Measurements from ENCODE around the gene HOXA2.

The HOXA2 gene

DNA sequence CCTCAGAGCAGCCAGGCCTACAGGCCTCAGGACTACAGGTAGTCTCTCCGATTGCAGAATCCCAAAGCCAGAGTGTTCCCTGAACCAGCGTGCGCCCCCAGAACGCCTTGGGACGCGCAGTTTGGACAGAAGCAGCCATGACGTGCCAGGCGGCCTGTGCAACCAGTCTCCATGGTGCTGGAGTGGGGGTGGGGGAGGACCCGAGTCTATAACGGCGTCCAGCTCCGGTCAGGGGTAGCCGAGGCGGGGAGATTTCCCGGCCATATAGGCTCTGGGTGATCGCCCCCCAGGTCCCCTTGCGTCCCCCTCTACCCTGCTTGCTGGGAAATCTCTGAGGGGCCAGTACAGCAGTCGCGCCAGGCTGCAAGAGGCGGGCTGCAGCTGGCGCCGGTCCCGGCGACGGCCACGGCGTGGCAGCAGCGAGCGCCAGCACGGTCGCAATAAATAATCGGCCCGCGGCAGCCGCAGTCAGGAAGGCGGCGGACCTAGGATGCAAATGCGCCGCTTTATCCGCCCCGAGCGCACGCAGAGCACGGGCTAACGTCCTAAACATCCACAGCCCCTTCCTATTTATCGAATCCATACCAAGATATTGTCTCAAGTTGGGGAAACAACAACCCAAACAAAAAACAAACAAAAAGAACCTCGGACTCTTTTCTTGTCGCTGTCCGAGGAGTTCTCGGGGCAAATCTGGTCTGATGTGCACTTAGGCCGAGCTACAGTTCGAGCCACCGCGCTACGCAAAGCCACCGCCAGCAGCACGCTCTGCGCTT is 48.3 kb upstream of the HOXA2 start (continued):
- TF ChIP-seq, protein P1, sequence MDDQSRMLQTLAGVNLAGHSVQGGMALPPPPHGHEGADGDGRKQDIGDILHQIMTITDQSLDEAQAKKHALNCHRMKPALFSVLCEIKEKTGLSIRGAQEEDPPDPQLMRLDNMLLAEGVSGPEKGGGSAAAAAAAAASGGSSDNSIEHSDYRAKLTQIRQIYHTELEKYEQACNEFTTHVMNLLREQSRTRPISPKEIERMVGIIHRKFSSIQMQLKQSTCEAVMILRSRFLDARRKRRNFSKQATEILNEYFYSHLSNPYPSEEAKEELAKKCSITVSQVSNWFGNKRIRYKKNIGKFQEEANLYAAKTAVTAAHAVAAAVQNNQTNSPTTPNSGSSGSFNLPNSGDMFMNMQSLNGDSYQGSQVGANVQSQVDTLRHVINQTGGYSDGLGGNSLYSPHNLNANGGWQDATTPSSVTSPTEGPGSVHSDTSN (CRISPR knock-in tag; IDR thresholded peaks at IDR 0.05), result peak; percentile 60; the same call in 1 of the 2 replicates
- TF ChIP-seq ZBTB1 (tag by site-specific recombination; IDR thresholded peaks at IDR 0.05) (no peak), FEZF1 (tag by site-specific recombination; IDR thresholded peaks at IDR 0.05) (peak; percentile 20; the same call in 1 of the 2 replicates), ZNF239 (tag by site-specific recombination; IDR thresholded peaks at IDR 0.05) (no peak)
- TF ChIP-seq, protein P2, sequence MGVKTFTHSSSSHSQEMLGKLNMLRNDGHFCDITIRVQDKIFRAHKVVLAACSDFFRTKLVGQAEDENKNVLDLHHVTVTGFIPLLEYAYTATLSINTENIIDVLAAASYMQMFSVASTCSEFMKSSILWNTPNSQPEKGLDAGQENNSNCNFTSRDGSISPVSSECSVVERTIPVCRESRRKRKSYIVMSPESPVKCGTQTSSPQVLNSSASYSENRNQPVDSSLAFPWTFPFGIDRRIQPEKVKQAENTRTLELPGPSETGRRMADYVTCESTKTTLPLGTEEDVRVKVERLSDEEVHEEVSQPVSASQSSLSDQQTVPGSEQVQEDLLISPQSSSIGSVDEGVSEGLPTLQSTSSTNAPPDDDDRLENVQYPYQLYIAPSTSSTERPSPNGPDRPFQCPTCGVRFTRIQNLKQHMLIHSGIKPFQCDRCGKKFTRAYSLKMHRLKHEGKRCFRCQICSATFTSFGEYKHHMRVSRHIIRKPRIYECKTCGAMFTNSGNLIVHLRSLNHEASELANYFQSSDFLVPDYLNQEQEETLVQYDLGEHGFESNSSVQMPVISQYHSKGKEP (tag by site-specific recombination; IDR thresholded peaks at IDR 0.05), result 0 out of 2 replicates have a peak, but pooled peaks have one; percentile 24

DNA sequence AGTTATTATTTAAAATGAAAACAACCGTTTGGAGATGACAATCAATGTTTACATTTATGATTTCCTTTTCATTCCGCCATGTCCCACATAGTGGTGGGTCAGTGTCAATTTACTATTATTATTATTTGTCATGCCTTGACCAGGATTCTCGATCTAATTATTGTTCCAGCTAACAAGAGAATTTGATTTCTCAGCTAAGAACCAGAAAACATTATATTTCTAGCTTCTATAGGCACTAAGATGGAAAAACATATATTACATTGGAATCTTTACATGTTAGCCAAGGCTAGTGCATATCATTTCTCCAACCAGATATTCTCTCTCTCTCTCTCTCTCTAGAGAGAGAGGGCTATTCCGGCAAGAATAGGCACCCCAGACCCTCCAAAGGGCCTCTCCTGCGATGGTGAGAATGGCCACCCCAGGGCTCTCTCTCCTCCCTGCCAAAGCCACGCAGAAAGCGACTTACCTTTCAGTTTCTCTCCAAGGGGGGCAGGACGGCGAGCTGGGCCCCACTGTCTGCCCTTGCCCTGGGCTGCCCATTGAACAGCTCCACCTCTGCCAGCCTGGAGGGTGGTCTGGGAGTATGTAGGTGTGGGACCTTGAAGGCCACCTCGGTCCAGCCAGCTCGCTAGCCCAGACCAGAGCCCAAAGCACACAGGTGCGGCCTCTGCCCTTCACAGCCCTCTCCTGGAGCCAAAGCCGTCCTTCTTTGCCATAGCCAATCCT is 47.5 kb upstream of the HOXA2 start:
- CTCF ChIA-PET, result interaction anchor here (0.6 to 4.3 kb wide), 24 partner anchors 9 to 1303 kb away, joined by 3 to 50 read pairs (median 4); partner anchors contain the start of gene HOXA4
- peaks cover 0 to 48% of the 10 kb centered on the region in 2 experiments; a peak in 2 of 3 replicates for H3K36me3 ChIP-seq (ENCODE audit: control insufficient read depth in 2 of 2, insufficient read depth in 1 of 2, low read length in 2 of 2)
- TF ChIP-seq ZFP69B (tag by site-specific recombination; IDR thresholded peaks at IDR 0.05) (peak; percentile 69; the same call in 1 of the 2 replicates), ZNF600 (tag by site-specific recombination; IDR thresholded peaks at IDR 0.05) (0 out of 2 replicates have a peak, but pooled peaks have one; percentile 9), GLIS2 (tag by site-specific recombination; IDR thresholded peaks at IDR 0.05) (peak; percentile 45; the same call in 1 of the 2 replicates), ZNF624 (tag by site-specific recombination; IDR thresholded peaks at IDR 0.05) (no peak), ZBTB17 (tag by site-specific recombination; IDR thresholded peaks at IDR 0.05) (no peak), ZNF596 (tag by site-specific recombination; IDR thresholded peaks at IDR 0.05) (peak; percentile 89), GLIS1 (tag by site-specific recombination; IDR thresholded peaks at IDR 0.05) (peak; percentile 15; the same call in 1 of the 2 replicates), KLF9 (tag by site-specific recombination; IDR thresholded peaks at IDR 0.05; ENCODE audit: low read depth) (0 out of 2 replicates have a peak, but pooled peaks have one; percentile 14), ZIC2 (tag by site-specific recombination; IDR thresholded peaks at IDR 0.05) (0 out of 2 replicates have a peak, but pooled peaks have one; percentile 7), ZNF610 (tag by site-specific recombination; IDR thresholded peaks at IDR 0.05; ENCODE audit: borderline replicate concordance) (no peak), PRDM1 (tag by site-specific recombination; IDR thresholded peaks at IDR 0.05) (peak; percentile 46; the same call in 1 of the 2 replicates), OVOL3 (tag by site-specific recombination; IDR thresholded peaks at IDR 0.05) (no peak)
- TF ChIP-seq, protein P3, sequence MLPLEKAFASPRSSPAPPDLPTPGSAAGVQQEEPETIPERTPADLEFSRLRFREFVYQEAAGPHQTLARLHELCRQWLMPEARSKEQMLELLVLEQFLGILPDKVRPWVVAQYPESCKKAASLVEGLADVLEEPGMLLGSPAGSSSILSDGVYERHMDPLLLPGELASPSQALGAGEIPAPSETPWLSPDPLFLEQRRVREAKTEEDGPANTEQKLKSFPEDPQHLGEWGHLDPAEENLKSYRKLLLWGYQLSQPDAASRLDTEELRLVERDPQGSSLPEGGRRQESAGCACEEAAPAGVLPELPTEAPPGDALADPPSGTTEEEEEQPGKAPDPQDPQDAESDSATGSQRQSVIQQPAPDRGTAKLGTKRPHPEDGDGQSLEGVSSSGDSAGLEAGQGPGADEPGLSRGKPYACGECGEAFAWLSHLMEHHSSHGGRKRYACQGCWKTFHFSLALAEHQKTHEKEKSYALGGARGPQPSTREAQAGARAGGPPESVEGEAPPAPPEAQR (tag by site-specific recombination; IDR thresholded peaks at IDR 0.05), result no peak
- TF ChIP-seq, protein P4, sequence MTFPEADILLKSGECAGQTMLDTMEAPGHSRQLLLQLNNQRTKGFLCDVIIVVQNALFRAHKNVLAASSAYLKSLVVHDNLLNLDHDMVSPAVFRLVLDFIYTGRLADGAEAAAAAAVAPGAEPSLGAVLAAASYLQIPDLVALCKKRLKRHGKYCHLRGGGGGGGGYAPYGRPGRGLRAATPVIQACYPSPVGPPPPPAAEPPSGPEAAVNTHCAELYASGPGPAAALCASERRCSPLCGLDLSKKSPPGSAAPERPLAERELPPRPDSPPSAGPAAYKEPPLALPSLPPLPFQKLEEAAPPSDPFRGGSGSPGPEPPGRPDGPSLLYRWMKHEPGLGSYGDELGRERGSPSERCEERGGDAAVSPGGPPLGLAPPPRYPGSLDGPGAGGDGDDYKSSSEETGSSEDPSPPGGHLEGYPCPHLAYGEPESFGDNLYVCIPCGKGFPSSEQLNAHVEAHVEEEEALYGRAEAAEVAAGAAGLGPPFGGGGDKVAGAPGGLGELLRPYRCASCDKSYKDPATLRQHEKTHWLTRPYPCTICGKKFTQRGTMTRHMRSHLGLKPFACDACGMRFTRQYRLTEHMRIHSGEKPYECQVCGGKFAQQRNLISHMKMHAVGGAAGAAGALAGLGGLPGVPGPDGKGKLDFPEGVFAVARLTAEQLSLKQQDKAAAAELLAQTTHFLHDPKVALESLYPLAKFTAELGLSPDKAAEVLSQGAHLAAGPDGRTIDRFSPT (tag by site-specific recombination; IDR thresholded peaks at IDR 0.05), result peak; percentile 54
- peak overlapping the region; percentile 99 for H3K27ac ChIP-seq (ENCODE audit: extremely low read depth, low read depth, low read length)
- H3K9me3 ChIP-seq (ENCODE audit: control insufficient read depth, insufficient read depth, low read depth, low read length), result no peaks in the 10 kb centered on the region
- POLR2A ChIA-PET, result interaction anchor here (0.6 to 5.6 kb wide), 12 partner anchors 9 to 358 kb away, joined by 4 to 42 read pairs (median 10); partner anchors contain the start of genes HOXA10, HOXA11, HOXA4 and HOXA9
- peaks cover 11% of the 10 kb centered on the region for H3K4me1 ChIP-seq (ENCODE audit: control insufficient read depth, insufficient read depth, low read length)
- peak overlapping the region; percentile 59 for H3K4me3 ChIP-seq (ENCODE audit: low read depth, low read length)

All from HEK293 (cell line).